OCI-LY1 (cell line): Measurements from ENCODE around the gene TBC1D22B.

ENCODE experiments used
- EZH2 ChIP-seq: fragments of 200-600 bp; sonication (generic), shearing (Covaris generic); IDR thresholded peaks from 2 replicates; pipeline ENCODE4 v1.8.0; 2017; ENCODE audit warnings: borderline replicate concordance, mixed run types, mild to moderate bottlenecking, antibody characterized with exemption, low read length, moderate library complexity, mixed read lengths
- TF ChIP-seq, protein P1 (sequence below): fragments of 200-600 bp; sonication (generic), shearing (Covaris generic); IDR thresholded peaks from 2 replicates; pipeline ENCODE4 v1.5.1; 2017; ENCODE audit warnings: mild to moderate bottlenecking, antibody characterized with exemption, low read length, moderate library complexity, mixed read lengths

DNA sequence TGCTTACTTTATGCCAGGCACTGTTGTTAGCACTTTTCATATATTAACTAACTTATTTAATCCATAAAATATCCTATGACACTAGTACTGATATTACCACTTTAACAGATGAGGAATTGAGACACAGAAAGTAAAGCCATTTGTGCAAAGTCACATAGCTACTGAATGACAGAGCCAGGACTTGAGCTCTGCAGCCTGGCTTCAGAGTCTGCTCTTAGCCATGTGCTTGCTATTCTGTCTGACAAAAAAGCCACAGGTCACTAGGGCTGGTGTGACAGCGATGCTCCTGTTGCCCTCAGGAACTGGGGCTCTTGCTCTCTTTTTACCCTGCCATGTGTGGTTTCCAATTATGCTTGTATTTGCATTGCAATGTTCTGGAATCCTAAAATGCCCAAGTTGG, 51.5 kb downstream of the TBC1D22B start:
- no peak for TF ChIP-seq EZH2
- TF ChIP-seq, protein P1, sequence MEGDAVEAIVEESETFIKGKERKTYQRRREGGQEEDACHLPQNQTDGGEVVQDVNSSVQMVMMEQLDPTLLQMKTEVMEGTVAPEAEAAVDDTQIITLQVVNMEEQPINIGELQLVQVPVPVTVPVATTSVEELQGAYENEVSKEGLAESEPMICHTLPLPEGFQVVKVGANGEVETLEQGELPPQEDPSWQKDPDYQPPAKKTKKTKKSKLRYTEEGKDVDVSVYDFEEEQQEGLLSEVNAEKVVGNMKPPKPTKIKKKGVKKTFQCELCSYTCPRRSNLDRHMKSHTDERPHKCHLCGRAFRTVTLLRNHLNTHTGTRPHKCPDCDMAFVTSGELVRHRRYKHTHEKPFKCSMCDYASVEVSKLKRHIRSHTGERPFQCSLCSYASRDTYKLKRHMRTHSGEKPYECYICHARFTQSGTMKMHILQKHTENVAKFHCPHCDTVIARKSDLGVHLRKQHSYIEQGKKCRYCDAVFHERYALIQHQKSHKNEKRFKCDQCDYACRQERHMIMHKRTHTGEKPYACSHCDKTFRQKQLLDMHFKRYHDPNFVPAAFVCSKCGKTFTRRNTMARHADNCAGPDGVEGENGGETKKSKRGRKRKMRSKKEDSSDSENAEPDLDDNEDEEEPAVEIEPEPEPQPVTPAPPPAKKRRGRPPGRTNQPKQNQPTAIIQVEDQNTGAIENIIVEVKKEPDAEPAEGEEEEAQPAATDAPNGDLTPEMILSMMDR, result no peak
